Body of pancreas (tissue), 4 donors: ENCODE measurements around the gene OCLN.

ENCODE experiments used
- CTCF ChIP-seq, 7 experiments: fragments of 450-650 bp in 4 of 7; fragments of 200-600 bp in 3 of 7; sonication (generic) in 3 of 7; IDR thresholded peaks; one replicate each; pipeline ENCODE4 v1.5.1; 2016 to 2019; ENCODE audit warnings: antibody characterized with exemption in 7 of 7
- POLR2A ChIP-seq, 3 donors: fragments of 450-650 bp; IDR thresholded peaks; one replicate each; pipeline ENCODE4 v1.6.1; 2016; ENCODE audit warnings: antibody characterized with exemption in 3 of 3, mild to moderate bottlenecking in 2 of 3

GRCh38 chr5:69502367-69502766 is 9.8 kb downstream of the OCLN start:
- TF ChIP-seq CTCF (IDR thresholded peaks at IDR 0.05), result no peak
- no peak for TF ChIP-seq POLR2A (IDR thresholded peaks at IDR 0.05)
